Measurements from ENCODE around the gene CXorf66. TPM values are rescaled to one million over a fixed set of nuclear protein-coding genes. Genes with fewer than 3 reads are reported as not detected.
"Not testable (repeated sequence)": the region's sequence is repeated elsewhere in the genome, so short reads cannot be mapped to it uniquely, and the experiment has no call there.

The CXorf66 gene
- total RNA-seq, result not detected in 2 replicates

GRCh38 chrX:139965421-139965820 is at the start of gene CXorf66:
CXorf66 (minus strand) TSS chrX:139965521; CDS start chrX:139965496, 25 bp downstream.
- intact Hi-C loops (cut with micrococcal nuclease), result loop anchor here (10.0 kb wide), 1 partner anchor 1191 kb away; no protein-coding TSS in a partner anchor
- no peak within 1 kb of the TSS for H3K4me3 Mint-ChIP-seq (ENCODE audit: low read depth)
- no peak for DNase-seq (ENCODE audit: low spot score)
- no peaks in the 10 kb centered on the region for H3K9me3 Mint-ChIP-seq
- H3K27me3 Mint-ChIP-seq (ENCODE audit: low read depth), result peaks cover 3% of the 10 kb centered on the region
- no peaks in the 10 kb centered on the region for H3K36me3 Mint-ChIP-seq (ENCODE audit: low read depth)
- no peaks in the 10 kb centered on the region for H3K4me1 Mint-ChIP-seq (ENCODE audit: low read depth)
- H3K27ac Mint-ChIP-seq, result no peak within 1 kb of the TSS

- H3K36me3 Mint-ChIP-seq (ENCODE audit: low read depth), result no peaks in the 10 kb centered on the region
- no peak for DNase-seq (ENCODE audit: low spot score)
- no peak overlapping the region for H3K4me3 Mint-ChIP-seq (ENCODE audit: low read depth)
- H3K27ac Mint-ChIP-seq, result no peak overlapping the region
- intact Hi-C loops (cut with micrococcal nuclease), result no loop called here
- no peaks in the 10 kb centered on the region for H3K9me3 Mint-ChIP-seq
- no peaks in the 10 kb centered on the region for H3K27me3 Mint-ChIP-seq (ENCODE audit: low read depth)
- no peaks in the 10 kb centered on the region for H3K4me1 Mint-ChIP-seq (ENCODE audit: low read depth)
Measured at GRCh38 chrX:139982856-139983255, 17.5 kb upstream of the CXorf66 start.

- no peak for DNase-seq (ENCODE audit: low spot score)
- no peaks in the 10 kb centered on the region for H3K36me3 Mint-ChIP-seq (ENCODE audit: low read depth)
- no peaks in the 10 kb centered on the region for H3K4me1 Mint-ChIP-seq (ENCODE audit: low read depth)
- no peak overlapping the region for H3K4me3 Mint-ChIP-seq (ENCODE audit: low read depth)
- H3K27ac Mint-ChIP-seq, result no peak overlapping the region
- H3K9me3 Mint-ChIP-seq, result no peaks in the 10 kb centered on the region
- H3K27me3 Mint-ChIP-seq (ENCODE audit: low read depth), result peaks cover 13% of the 10 kb centered on the region
- intact Hi-C loops (cut with micrococcal nuclease), result no loop called here
Measured at GRCh38 chrX:139974471-139974870, 9.2 kb upstream of the CXorf66 start.

- intact Hi-C loops (cut with micrococcal nuclease), result no loop called here
- Mint-ChIP-seq H3K4me1 (ENCODE audit: low read depth) (no peaks in the 10 kb centered on the region), H3K9me3 (no peaks in the 10 kb centered on the region), H3K36me3 (ENCODE audit: low read depth) (no peaks in the 10 kb centered on the region), H3K4me3 (ENCODE audit: low read depth) (no peak overlapping the region), H3K27ac (no peak overlapping the region), H3K27me3 (ENCODE audit: low read depth) (peaks cover 13% of the 10 kb centered on the region)
- DNase-seq (ENCODE audit: low spot score), result no peak
Measured at GRCh38 chrX:139972629-139973624, 7.6 kb upstream of the CXorf66 start.

- Mint-ChIP-seq H3K4me1 (ENCODE audit: low read depth) (no peaks in the 10 kb centered on the region), H3K36me3 (ENCODE audit: low read depth) (no peaks in the 10 kb centered on the region), H3K9me3 (no peaks in the 10 kb centered on the region), H3K27me3 (ENCODE audit: low read depth) (peaks cover 13% of the 10 kb centered on the region), H3K4me3 (ENCODE audit: low read depth) (no peak overlapping the region), H3K27ac (no peak overlapping the region)
- intact Hi-C loops (cut with micrococcal nuclease), result no loop called here
- DNase-seq (ENCODE audit: low spot score), result no peak
Measured at GRCh38 chrX:139972113-139972512, 6.8 kb upstream of the CXorf66 start.

GRCh38 chrX:139971394-139971749 is 6.1 kb upstream of the CXorf66 start:
- H3K27ac Mint-ChIP-seq, result no peak overlapping the region
- no peak overlapping the region for H3K4me3 Mint-ChIP-seq (ENCODE audit: low read depth)
- no peaks in the 10 kb centered on the region for H3K4me1 Mint-ChIP-seq (ENCODE audit: low read depth)
- intact Hi-C loops (cut with micrococcal nuclease), result no loop called here
- H3K27me3 Mint-ChIP-seq (ENCODE audit: low read depth), result peaks cover 13% of the 10 kb centered on the region
- no peaks in the 10 kb centered on the region for H3K36me3 Mint-ChIP-seq (ENCODE audit: low read depth)
- H3K9me3 Mint-ChIP-seq, result no peaks in the 10 kb centered on the region
- DNase-seq (ENCODE audit: low spot score), result no peak

GRCh38 chrX:139969286-139969685 is 4.0 kb upstream of the CXorf66 start:
- DNase-seq (ENCODE audit: low spot score), result no peak

GRCh38 chrX:139967750-139968149 is 2.4 kb upstream of the CXorf66 start:
- Mint-ChIP-seq H3K4me1 (ENCODE audit: low read depth) (no peaks in the 10 kb centered on the region), H3K36me3 (ENCODE audit: low read depth) (no peaks in the 10 kb centered on the region), H3K27ac (no peak overlapping the region), H3K4me3 (ENCODE audit: low read depth) (no peak overlapping the region), H3K27me3 (ENCODE audit: low read depth) (peaks cover 13% of the 10 kb centered on the region), H3K9me3 (no peaks in the 10 kb centered on the region)
- DNase-seq (ENCODE audit: low spot score), result no peak
- intact Hi-C loops (cut with micrococcal nuclease), result loop anchor here (10.0 kb wide), 1 partner anchor 1193 kb away; no protein-coding TSS in a partner anchor

More at GRCh38 chrX:139969286-139969685, 4.0 kb upstream of the CXorf66 start:
- intact Hi-C loops (cut with micrococcal nuclease), result loop anchor here (10.0 kb wide), 1 partner anchor 1194 kb away; no protein-coding TSS in a partner anchor
- Mint-ChIP-seq H3K27ac (no peak overlapping the region), H3K27me3 (ENCODE audit: low read depth) (peaks cover 13% of the 10 kb centered on the region), H3K9me3 (no peaks in the 10 kb centered on the region), H3K4me1 (ENCODE audit: low read depth) (no peaks in the 10 kb centered on the region), H3K4me3 (ENCODE audit: low read depth) (no peak overlapping the region), H3K36me3 (ENCODE audit: low read depth) (no peaks in the 10 kb centered on the region)

- intact Hi-C loops (cut with micrococcal nuclease), result loop anchor here (10.0 kb wide), 1 partner anchor 1192 kb away; no protein-coding TSS in a partner anchor
- Mint-ChIP-seq H3K9me3 (no peaks in the 10 kb centered on the region), H3K27me3 (ENCODE audit: low read depth) (peaks cover 11% of the 10 kb centered on the region), H3K27ac (no peak overlapping the region), H3K4me1 (ENCODE audit: low read depth) (no peaks in the 10 kb centered on the region), H3K4me3 (ENCODE audit: low read depth) (no peak overlapping the region), H3K36me3 (ENCODE audit: low read depth) (no peaks in the 10 kb centered on the region)
- no peak for DNase-seq (ENCODE audit: low spot score)
Measured at GRCh38 chrX:139967300-139967699, 2.0 kb upstream of the CXorf66 start.

GRCh38 chrX:139966159-139966558 is 838 bp upstream of the CXorf66 start:
- not testable (repeated sequence) for H3K27me3 Mint-ChIP-seq (ENCODE audit: low read depth); H3K27ac Mint-ChIP-seq; DNase-seq (ENCODE audit: low spot score); H3K36me3 Mint-ChIP-seq (ENCODE audit: low read depth); H3K9me3 Mint-ChIP-seq; H3K4me1 Mint-ChIP-seq (ENCODE audit: low read depth); H3K4me3 Mint-ChIP-seq (ENCODE audit: low read depth)
- intact Hi-C loops (cut with micrococcal nuclease), result loop anchor here (10.0 kb wide), 1 partner anchor 1191 kb away; no protein-coding TSS in a partner anchor

- not testable (repeated sequence) for H3K36me3 Mint-ChIP-seq (ENCODE audit: low read depth); H3K27me3 Mint-ChIP-seq (ENCODE audit: low read depth); H3K27ac Mint-ChIP-seq; DNase-seq (ENCODE audit: low spot score); H3K9me3 Mint-ChIP-seq; H3K4me1 Mint-ChIP-seq (ENCODE audit: low read depth); H3K4me3 Mint-ChIP-seq (ENCODE audit: low read depth)
- intact Hi-C loops (cut with micrococcal nuclease), result loop anchor here (10.0 kb wide), 1 partner anchor 1186 kb away; no protein-coding TSS in a partner anchor
Measured at GRCh38 chrX:139961091-139961490, 4.2 kb downstream of the CXorf66 start.

- no peaks in the 10 kb centered on the region for H3K27me3 Mint-ChIP-seq (ENCODE audit: low read depth)
- no peaks in the 10 kb centered on the region for H3K4me1 Mint-ChIP-seq (ENCODE audit: low read depth)
- H3K36me3 Mint-ChIP-seq (ENCODE audit: low read depth), result no peaks in the 10 kb centered on the region
- no peaks in the 10 kb centered on the region for H3K9me3 Mint-ChIP-seq
- DNase-seq (ENCODE audit: low spot score), result no peak
- no peak overlapping the region for H3K27ac Mint-ChIP-seq
- H3K4me3 Mint-ChIP-seq (ENCODE audit: low read depth), result no peak overlapping the region
- intact Hi-C loops (cut with micrococcal nuclease), result no loop called here
Measured at GRCh38 chrX:139949703-139950102, 15.6 kb downstream of the CXorf66 start.

- H3K9me3 Mint-ChIP-seq, result no peaks in the 10 kb centered on the region
- H3K4me3 Mint-ChIP-seq (ENCODE audit: low read depth), result no peak overlapping the region
- no peaks in the 10 kb centered on the region for H3K36me3 Mint-ChIP-seq (ENCODE audit: low read depth)
- H3K27me3 Mint-ChIP-seq (ENCODE audit: low read depth), result peaks cover 4% of the 10 kb centered on the region
- no peak for DNase-seq (ENCODE audit: low spot score)
- intact Hi-C loops (cut with micrococcal nuclease), result no loop called here
- H3K4me1 Mint-ChIP-seq (ENCODE audit: low read depth), result no peaks in the 10 kb centered on the region
- no peak overlapping the region for H3K27ac Mint-ChIP-seq
Measured at GRCh38 chrX:139945075-139945474, 20.2 kb downstream of the CXorf66 start.

Data from activated T-helper 2 cell treated with anti-CD3 and anti-CD28 coated beads, Interferon-gamma antibody, Interleukin-2, Interleukin-4, amounts not matched to agents 10 μg/mL and 5 μg/mL and 100 μg/mL, durations not matched to agents 14 hours and 24 hours and 36 hours (primary cell).